ENCODE results near the gene NUP62CL. TPM values are rescaled to one million over a fixed set of nuclear protein-coding genes. Genes with fewer than 3 reads are reported as not detected.

Gene NUP62CL
- total RNA-seq, 1 experiment from 2014 or later = 4.8 TPM

DNA sequence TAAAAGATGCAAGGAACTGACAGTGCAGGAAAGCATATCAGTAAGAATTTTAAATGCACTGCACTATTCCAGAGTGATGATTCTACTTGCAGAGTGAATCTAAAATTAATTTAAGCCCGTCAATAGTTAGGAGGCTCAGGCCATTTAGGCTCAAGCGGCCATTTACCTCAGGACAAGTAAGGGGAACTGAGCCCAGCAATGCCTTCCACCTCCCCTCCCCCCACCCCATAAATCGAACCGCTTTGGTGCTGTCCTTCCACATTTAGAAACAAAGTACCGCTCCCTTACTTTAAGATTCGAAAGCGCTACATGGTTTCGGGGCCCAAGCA, 88.3 kb downstream of the NUP62CL start:
- H3K4me2 ChIP-seq (ENCODE audit: low read length) = peak overlapping the region; percentile 90
- H3K4me1 ChIP-seq (ENCODE audit: insufficient read depth, low read length) = peaks cover 13% of the 10 kb centered on the region
- H3K9me2 ChIP-seq (replicated peaks; ENCODE audit: low read length) = no peaks in the 10 kb centered on the region
- H3K27ac ChIP-seq (ENCODE audit: low read length) = no peak overlapping the region; the same call in 1 of the 2 replicates
- TF ChIP-seq EZH2 (IDR thresholded peaks at IDR 0.05; ENCODE audit: low read length, unreplicated experiment) (no peak), EZH2phosphoT487 (IDR thresholded peaks at IDR 0.05; ENCODE audit: borderline replicate concordance, low read length) (no peak)
- TF ChIP-seq, protein P1, sequence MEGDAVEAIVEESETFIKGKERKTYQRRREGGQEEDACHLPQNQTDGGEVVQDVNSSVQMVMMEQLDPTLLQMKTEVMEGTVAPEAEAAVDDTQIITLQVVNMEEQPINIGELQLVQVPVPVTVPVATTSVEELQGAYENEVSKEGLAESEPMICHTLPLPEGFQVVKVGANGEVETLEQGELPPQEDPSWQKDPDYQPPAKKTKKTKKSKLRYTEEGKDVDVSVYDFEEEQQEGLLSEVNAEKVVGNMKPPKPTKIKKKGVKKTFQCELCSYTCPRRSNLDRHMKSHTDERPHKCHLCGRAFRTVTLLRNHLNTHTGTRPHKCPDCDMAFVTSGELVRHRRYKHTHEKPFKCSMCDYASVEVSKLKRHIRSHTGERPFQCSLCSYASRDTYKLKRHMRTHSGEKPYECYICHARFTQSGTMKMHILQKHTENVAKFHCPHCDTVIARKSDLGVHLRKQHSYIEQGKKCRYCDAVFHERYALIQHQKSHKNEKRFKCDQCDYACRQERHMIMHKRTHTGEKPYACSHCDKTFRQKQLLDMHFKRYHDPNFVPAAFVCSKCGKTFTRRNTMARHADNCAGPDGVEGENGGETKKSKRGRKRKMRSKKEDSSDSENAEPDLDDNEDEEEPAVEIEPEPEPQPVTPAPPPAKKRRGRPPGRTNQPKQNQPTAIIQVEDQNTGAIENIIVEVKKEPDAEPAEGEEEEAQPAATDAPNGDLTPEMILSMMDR (conservative IDR thresholded peaks at IDR 0.05; ENCODE audit: low read depth, low read length) = no peak
- peaks cover 23% of the 10 kb centered on the region for H3K79me2 ChIP-seq (ENCODE audit: low read length)
- H3K4me3 ChIP-seq (ENCODE audit: low read length) = peak overlapping the region; percentile 92
- peak overlapping the region; percentile 93 for H2AFZ ChIP-seq (ENCODE audit: low read length)
- ChIA-PET CTCF (no interaction called here), POLR2A (ENCODE audit: unreplicated experiment) (no interaction called here)
- H3K9ac ChIP-seq (ENCODE audit: low read length) = peak overlapping the region; percentile 94
- peak; percentile 8; the same call in 1 of the 2 replicates for ATAC-seq
- intact Hi-C loops (cut with micrococcal nuclease) = loop anchor here (5.0 to 10.0 kb wide), 2 partner anchors 87 to 974 kb away; partner anchors contain the start of genes ATG4A, DNAAF6, NUP62CL and PSMD10
- H3K9me3 ChIP-seq (ENCODE audit: low read length) = no peaks in the 10 kb centered on the region
- no peaks in the 10 kb centered on the region for H4K20me1 ChIP-seq (ENCODE audit: low read length)
- no peaks in the 10 kb centered on the region for H3K27me3 ChIP-seq (ENCODE audit: low read length)
- peaks cover 35% of the 10 kb centered on the region for H3K36me3 ChIP-seq (ENCODE audit: low read depth, low read length)
- no peak for DNase-seq
- no peaks in the 10 kb centered on the region for H3F3A ChIP-seq (ENCODE audit: low read length, unreplicated experiment)
- no TSS peak for BruUV-seq (replicated peaks)

DNA sequence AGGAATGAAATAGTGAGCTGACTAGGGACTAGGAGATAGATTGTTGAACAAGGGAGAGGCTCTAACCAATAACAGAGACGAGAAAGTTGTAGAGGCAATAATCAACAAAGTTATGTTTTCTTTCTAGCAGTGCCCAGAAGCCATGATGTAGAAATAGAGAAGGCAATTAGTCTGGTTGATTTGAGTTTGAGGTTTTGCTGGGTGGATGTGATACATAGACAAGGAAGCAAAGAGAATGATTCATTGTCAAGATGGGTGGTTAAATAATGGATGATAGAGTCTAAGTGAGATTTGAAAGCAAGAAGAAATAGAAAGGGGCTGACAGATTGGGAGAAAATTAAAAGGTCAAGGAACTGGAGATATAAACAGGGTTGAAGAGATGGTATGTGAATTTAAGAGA, 98.8 kb downstream of the NUP62CL start:
- no peak overlapping the region for H3K4me3 ChIP-seq (ENCODE audit: low read length)
- no peak overlapping the region for H3K27ac ChIP-seq (ENCODE audit: low read length)
- H3K79me2 ChIP-seq (ENCODE audit: low read length) = no peaks in the 10 kb centered on the region
- H3K4me1 ChIP-seq (ENCODE audit: insufficient read depth, low read length) = no peaks in the 10 kb centered on the region
- no peak for DNase-seq
- no peaks in the 10 kb centered on the region for H3F3A ChIP-seq (ENCODE audit: low read length, unreplicated experiment)
- H3K9me2 ChIP-seq (replicated peaks; ENCODE audit: low read length) = no peaks in the 10 kb centered on the region
- no peak for ATAC-seq
- H3K9me3 ChIP-seq (ENCODE audit: low read length) = no peaks in the 10 kb centered on the region
- intact Hi-C loops (cut with micrococcal nuclease) = no loop called here
- H3K4me2 ChIP-seq (ENCODE audit: low read length) = no peak overlapping the region
- no peak overlapping the region for H3K9ac ChIP-seq (ENCODE audit: low read length)
- H4K20me1 ChIP-seq (ENCODE audit: low read length) = no peaks in the 10 kb centered on the region
- ChIA-PET POLR2A (ENCODE audit: unreplicated experiment) (no interaction called here), CTCF (no interaction called here)
- TF ChIP-seq EZH2 (IDR thresholded peaks at IDR 0.05; ENCODE audit: low read length, unreplicated experiment) = no peak
- TF ChIP-seq, protein P1 (conservative IDR thresholded peaks at IDR 0.05; ENCODE audit: low read depth, low read length) = no peak
- TF ChIP-seq EZH2phosphoT487 (IDR thresholded peaks at IDR 0.05; ENCODE audit: borderline replicate concordance, low read length) = no peak
- H3K36me3 ChIP-seq (ENCODE audit: low read depth, low read length) = peaks cover 17% of the 10 kb centered on the region
- no TSS peak for BruUV-seq (replicated peaks)
- H2AFZ ChIP-seq (ENCODE audit: low read length) = no peak overlapping the region
- no peaks in the 10 kb centered on the region for H3K27me3 ChIP-seq (ENCODE audit: low read length)

DNA sequence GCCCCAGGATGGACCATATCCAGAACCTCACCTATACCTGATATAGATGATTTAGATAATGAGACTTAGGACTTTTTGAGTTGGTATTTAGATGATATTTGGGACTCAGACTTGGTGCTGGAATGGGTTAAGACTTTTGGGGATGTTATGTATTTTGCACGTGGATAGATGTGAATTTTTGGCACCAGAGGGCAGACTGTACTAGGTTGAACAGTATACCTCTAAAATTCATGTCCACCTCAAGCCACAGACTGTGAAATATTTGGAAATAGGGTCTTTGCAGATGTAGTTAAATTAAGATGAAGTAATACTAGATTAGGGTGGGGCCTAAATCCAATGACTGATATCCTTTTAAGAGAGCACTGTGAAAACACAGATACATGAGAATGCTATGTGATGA, 103.3 kb downstream of the NUP62CL start:
- H3K79me2 ChIP-seq (ENCODE audit: low read length) = no peaks in the 10 kb centered on the region
- BruUV-seq (replicated peaks) = no TSS peak
- H3K9me2 ChIP-seq (replicated peaks; ENCODE audit: low read length) = no peaks in the 10 kb centered on the region
- intact Hi-C loops (cut with micrococcal nuclease) = no loop called here
- H4K20me1 ChIP-seq (ENCODE audit: low read length) = no peaks in the 10 kb centered on the region
- H2AFZ ChIP-seq (ENCODE audit: low read length) = no peak overlapping the region
- no peak overlapping the region for H3K4me3 ChIP-seq (ENCODE audit: low read length)
- ATAC-seq (peak; percentile 33; the same call in 1 of the 2 replicates), DNase-seq (peak; percentile 10)
- H3K9ac ChIP-seq (ENCODE audit: low read length) = no peak overlapping the region
- no peaks in the 10 kb centered on the region for H3F3A ChIP-seq (ENCODE audit: low read length, unreplicated experiment)
- no peak overlapping the region for H3K27ac ChIP-seq (ENCODE audit: low read length)
- ChIA-PET CTCF (interaction anchor here (0.6 kb wide), 1 partner anchor 16 kb away, joined by 3 read pairs; the partner anchor contains the start of gene RBM41), POLR2A (ENCODE audit: unreplicated experiment) (no interaction called here)
- H3K9me3 ChIP-seq (ENCODE audit: low read length) = no peaks in the 10 kb centered on the region
- no peaks in the 10 kb centered on the region for H3K27me3 ChIP-seq (ENCODE audit: low read length)
- no peaks in the 10 kb centered on the region for H3K4me1 ChIP-seq (ENCODE audit: insufficient read depth, low read length)
- H3K4me2 ChIP-seq (ENCODE audit: low read length) = no peak overlapping the region
- no peaks in the 10 kb centered on the region; the same call in 1 of the 2 replicates for H3K36me3 ChIP-seq (ENCODE audit: low read depth, low read length)
- no peak for TF ChIP-seq EZH2 (IDR thresholded peaks at IDR 0.05; ENCODE audit: low read length, unreplicated experiment)
- TF ChIP-seq, protein P1 (conservative IDR thresholded peaks at IDR 0.05; ENCODE audit: low read depth, low read length) = peak; percentile 49

Data from PC-3 (cell line).